Skin epidermis (tissue), 12 donors: ENCODE results near the gene FXYD2.

ENCODE experiments used
- H3K27ac ChIP-seq, 21 experiments: fragments of 200-600 bp; sonication (generic) in 11 of 21; one replicate each; pipeline ENCODE4 v1.5.0; 2020; ENCODE audit warnings: mild to moderate bottlenecking in 3 of 21, inconsistent platforms in 2 of 21, moderate library complexity in 2 of 21
- H3K4me3 ChIP-seq, 7 experiments: fragments of 200-600 bp; sonication (generic) in 2 of 7; one replicate each; pipeline ENCODE4 v1.5.0; 2020; ENCODE audit warnings: inconsistent platforms in 2 of 7, mild to moderate bottlenecking in 2 of 7, moderate library complexity in 1 of 7

The FXYD2 gene

DNA sequence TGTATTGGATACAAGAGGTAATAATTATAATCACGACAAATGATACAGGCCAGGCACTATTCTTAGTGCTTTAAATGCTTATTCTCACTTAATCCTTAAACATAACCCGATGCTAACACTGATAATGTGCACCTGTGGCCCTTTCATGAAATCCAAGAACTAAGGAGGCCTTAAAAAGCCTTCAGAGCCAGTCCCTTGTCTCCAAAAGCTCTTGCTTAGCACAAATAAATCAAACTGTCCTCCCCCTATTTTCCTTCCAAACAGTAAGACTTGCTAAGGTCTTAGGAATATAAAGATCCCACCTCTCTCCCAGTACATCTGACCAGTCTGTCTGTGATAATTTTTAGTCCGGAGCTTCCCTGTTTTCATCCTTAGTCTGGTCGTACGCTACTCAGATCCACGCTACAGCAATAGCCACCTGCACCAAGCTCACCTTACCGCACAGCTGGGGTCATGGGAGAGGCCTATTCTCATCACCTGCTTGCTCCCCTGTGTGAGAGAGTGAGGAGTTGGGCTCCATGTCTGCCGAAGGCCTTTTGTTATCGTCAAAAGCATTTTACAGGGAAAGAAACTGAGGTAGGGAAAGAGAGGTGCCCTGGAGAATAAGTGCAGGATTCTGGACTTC is 35.1 kb upstream of the FXYD2 start:
- no peak overlapping the region for H3K4me3 ChIP-seq
- no peak overlapping the region for H3K27ac ChIP-seq

DNA sequence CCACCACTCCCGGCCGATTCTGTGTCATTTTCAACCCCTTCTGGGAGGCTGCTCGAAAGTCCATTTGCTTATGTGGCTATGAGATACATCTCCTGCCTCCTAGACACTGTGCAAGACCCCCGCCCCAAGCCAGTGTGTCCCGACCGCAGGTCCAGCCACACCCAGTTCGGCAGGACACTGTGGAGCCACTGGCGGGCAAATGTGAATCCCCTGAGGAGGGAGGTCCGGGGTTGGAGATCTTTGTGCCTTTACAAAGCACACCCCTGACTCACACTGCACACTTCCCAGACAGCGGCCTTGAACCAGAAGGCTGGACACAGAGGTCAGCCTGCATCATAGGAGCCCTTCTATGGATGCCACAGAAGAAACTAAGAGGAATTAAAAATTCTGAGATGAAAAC is 34.5 kb upstream of the FXYD2 start:
- Histone ChIP-seq H3K4me3 (no peak overlapping the region), H3K27ac (no peak overlapping the region)

DNA sequence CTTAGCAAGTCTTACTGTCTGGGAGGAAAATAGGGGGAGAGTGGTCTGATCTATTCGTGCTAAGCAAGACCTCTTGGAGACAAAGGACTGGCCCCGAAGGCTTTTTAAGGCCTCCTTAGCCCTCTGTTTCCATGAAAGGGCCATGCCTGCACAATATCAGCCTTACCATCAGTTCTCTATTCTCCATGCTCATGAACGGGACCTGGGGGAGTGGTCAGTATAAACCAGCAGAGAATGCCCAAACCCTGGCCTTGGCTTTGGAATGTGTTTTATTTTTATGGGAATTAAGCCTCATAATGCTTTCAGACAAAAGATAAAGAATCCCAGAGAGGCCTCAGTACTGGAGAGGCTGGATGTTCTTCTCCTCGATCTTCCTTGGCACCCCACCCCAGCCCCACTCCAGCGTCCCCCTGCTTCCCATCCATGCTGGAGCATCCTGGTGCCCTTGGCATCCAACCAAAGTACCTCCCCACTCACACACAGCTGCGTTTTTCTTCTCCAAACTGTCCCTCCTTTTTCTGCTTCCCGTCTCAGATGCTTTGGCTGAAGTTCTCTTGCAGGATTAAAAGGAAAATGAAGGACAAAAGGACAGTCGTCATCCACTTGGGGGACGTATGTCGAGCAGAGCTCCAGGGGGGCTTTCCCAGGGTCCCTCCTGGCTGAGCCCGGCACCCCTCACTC is 33.3 kb upstream of the FXYD2 start:
- H3K4me3 ChIP-seq: no peak overlapping the region
- no peak overlapping the region for H3K27ac ChIP-seq

DNA sequence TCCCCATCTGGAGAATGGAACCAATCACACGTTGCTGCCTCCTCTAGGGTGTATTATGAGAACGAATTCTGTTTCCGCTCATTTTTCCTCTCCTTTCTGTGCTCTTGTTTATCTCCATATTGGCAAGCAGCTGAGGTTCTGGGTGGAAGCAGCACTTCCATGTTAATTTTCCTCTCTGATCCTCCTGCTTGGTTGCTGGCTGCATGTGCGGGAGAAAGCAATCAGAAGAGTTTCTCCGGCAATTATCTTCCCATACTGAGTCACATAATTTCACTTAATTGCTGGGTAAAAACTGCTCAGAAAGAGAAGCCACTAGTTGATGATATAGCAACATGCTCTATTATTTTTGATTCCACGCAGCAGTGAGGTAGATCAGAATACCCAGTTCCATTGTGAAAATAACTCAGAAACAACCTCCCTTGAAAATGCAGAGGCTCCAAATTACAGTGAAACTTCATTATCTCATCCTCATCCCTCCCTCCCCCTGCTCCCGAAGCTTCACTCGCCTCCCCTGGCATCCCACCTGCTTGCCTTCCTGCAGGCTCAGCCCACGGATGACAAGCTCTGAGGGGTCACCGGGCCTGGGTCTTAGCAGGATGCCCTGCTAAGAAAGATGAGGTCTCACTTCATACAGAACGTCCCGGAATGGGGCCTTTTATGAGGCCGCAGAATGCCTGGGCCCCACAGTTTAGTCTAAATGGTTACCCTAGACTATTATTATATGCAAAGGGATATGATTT is 31.5 kb upstream of the FXYD2 start:
- Histone ChIP-seq H3K4me3 (no peak overlapping the region), H3K27ac (no peak overlapping the region)

DNA sequence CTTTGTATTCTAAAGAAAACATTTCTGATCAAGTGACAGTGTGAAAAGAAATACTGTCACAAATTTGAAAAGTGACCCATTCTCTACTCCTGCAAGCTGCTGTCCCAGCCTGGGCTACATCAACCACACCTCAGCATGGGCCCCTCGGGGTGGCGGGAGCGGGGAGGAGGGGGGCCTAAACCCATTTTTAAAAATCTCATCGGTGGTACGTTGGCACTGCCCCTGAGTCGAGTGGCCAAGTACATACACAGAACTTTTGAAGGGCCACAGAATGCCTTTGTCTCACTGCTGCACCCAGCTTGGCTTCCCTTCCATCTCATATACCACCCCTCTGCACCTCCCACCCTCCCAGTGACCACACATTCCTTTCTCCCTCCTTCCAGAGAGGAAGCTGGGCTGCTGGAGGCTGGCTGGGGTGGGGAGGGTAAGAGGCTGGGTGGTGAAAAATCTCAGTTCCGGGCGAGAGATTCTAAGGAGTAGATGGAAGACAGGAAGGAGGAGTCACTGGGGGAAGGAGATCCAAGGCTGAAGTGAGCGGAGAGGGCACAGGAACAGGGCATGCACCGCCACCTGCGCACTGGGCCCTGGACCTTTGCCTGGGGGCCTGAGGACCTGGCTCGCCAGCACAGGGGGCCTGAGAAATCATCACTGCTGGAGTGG is 30.8 kb upstream of the FXYD2 start:
- H3K4me3 ChIP-seq: no peak overlapping the region
- no peak overlapping the region for H3K27ac ChIP-seq

DNA sequence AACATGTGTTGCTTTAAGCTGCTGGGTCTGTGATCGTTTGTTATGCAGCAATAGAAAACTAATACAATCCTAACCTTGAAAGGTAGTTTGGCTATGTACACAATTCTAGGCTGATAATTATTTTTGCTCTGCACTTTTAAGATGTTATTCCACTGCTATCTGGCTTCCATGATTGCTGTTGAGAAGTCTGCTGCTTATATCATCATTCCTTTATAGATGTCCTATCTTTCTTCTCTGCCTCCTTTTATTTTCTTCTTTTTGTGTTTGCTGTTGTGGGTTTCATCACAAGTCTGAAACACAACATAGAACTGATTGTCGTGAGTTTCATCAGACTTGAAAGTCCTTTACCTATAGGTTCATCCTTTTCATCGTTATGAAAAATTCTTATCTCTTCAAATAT is 27.8 kb upstream of the FXYD2 start:
- Histone ChIP-seq H3K4me3 (no peak overlapping the region), H3K27ac (no peak overlapping the region)

DNA sequence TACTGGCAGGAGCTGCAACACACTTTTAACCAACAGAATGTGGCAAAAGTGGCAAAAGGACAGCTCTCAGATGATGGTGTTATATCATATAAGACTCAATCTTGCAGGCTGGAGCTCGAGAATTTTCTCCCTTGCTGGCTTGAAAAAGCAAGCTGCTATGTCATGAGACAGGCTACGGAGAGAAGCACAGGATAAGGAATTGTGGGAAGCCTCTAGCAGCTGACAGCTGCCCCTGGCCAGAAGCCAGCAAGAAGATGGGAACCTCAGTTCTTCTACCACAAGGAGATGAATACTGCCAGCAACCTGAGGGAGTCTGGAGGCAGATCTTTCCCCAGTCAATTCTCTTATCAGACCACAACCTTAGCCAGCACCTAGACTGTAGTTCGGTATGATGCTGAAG is 27.3 kb upstream of the FXYD2 start:
- H3K4me3 ChIP-seq: no peak overlapping the region
- no peak overlapping the region for H3K27ac ChIP-seq

DNA sequence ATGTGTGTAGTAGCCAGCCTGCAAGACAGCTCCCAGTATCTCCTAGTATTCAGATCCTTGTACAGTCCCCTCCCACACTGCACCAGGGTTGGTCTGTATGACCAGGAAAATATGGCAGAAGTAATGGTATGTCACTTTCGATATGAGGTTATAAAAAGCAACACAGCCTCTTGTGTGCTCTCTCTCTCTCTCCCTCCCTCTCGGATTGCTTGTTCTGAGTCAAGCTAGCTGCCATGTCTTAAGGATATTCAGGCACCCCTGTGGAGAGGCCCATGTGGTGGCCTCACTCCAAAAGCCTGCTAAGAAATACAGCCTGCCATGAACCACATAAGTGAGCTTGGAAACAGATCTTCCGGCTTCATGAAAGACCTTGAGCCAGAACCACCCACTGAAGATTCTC is 26.6 kb upstream of the FXYD2 start:
- H3K4me3 ChIP-seq: no peak overlapping the region
- H3K27ac ChIP-seq: peak overlapping the region in 1 of 21 experiments; percentile 13

DNA sequence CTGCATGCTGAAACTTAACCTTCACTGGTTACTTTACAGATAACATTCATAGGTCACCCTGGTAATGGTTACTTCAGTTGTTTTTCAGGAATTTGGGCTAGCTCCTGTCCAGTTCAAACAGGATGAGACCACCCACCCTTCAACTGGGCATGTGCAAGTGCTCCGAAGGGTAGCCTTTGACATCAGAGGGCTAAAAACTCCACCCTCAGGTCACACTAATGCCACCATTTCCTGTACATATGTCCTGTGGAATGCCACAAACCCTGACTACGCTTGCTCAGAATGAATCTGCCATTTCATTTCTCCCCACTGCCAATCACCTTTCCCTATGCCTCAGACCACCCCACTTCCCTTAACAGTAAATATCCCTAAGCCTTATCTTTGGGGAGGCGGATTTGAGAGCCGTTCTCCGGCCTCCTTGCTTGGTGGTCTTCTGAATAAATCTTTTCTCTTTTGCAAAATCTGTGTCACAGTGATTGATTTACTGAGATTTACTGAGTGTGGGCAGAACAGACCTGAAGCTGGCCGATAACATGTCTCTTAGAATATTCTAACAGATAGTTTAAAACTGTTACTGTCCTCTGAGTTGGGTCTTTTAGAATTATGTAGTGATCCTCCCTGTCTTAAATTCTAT is 25.4 kb upstream of the FXYD2 start:
- H3K4me3 ChIP-seq: no peak overlapping the region

DNA sequence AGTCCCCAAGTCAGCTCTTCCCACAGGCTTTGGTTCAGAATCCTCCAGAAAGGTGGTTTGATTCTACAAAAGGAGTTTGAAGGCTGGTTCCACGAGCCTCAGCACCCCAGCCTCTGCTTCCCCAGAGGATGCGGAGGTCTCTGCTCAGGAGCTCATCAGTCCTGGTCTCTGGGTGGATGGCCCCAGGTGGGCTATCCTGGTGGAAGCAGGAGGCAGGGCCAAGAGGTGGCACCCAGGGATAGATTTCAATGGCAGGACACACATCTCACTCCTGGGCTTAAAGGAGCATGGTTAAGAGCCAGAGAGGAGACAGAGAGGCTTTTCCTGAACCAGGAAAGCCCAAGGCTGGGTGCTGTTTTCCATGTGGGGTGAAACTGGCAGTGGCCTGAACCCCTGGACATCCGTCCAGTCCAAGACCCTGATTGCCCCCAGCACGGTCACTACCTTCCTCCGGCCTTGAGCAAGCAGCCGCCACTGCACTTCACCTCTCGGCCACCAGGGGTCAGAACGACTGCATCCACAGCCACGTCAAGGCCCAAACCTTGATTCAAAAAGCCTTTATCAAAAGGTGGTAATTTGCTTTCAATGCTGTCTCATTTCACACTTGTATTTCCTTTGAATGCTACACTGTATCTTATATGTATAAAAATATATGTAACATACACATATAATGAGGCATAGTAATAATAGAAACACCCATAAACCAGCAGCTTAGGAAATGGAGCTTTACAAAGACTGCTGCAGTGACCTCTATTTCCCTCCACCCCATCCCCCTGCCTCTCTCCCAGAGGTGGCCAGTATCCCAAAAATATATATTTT is 19.3 kb upstream of the FXYD2 start:
- H3K27ac ChIP-seq: no peak overlapping the region
- H3K4me3 ChIP-seq: no peak overlapping the region

More for the DNA sequence above, 25.4 kb upstream of the FXYD2 start:
- no peak overlapping the region for H3K27ac ChIP-seq

DNA sequence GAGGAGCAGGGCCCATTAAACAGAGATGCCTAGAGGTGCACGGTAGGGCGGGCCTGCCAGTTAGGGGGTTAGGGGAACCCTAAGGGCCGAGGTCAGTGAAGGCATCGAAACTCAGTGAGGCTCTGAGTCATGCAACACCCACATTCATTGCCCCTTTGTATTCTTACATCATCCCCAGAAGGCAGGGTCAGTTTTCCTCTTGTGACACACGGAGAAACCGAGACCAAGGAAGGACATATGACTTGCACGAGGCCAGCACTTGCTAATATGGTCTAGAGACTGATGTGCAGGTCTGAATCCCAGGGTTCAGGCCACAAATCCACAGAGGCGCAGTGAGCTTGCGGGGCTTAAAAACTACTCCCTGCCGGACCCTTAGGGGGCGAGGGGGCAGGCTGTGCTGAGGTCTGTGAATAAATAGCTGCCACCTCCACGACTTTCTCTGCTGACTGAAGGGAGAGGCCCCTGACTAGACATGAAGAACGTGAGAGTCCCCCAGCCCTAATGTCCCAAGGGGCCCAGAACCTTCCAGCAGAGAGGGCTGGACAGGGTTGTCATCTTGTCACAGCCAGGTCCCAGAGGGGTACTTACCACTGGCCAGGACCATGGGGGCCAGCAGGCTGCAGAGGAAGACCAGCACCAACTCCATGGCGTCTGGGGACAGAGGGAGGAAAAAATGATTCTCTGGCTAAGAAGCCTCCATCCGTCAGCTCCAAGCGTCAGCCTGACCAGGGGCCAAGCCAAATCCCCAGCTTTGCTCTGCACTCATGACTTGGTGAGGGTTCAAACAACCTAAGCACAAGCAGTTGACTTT is 17.8 kb upstream of the FXYD2 start:
- Histone ChIP-seq H3K27ac (peak overlapping the region in 2 of 21 experiments; percentile 44 to 62), H3K4me3 (no peak overlapping the region)

DNA sequence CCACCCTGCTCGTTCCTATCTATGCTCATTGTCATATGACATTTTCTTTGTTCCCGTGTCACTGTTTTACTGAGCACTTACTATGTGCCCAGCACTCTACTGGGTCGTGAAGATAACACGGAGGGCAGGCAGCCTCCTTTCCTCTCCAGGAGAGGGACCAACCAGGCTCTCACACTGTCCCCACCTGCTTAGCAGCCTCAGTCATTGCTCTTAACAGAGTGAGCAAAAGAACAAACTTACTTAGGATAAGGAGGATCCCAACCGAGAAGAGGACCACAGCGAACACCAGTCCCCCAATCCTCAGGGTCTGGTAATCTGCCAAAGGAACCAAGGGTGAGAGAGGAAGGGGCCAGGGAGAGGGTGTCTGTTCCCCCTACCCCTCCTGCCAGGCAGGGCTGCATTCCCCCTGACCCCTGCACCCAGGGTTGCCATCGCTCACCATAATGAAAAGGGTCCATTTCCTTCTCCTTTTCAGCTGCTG is 17.0 kb upstream of the FXYD2 start:
- Histone ChIP-seq H3K4me3 (no peak overlapping the region), H3K27ac (peak overlapping the region in 2 of 21 experiments; percentile 15 to 44)

DNA sequence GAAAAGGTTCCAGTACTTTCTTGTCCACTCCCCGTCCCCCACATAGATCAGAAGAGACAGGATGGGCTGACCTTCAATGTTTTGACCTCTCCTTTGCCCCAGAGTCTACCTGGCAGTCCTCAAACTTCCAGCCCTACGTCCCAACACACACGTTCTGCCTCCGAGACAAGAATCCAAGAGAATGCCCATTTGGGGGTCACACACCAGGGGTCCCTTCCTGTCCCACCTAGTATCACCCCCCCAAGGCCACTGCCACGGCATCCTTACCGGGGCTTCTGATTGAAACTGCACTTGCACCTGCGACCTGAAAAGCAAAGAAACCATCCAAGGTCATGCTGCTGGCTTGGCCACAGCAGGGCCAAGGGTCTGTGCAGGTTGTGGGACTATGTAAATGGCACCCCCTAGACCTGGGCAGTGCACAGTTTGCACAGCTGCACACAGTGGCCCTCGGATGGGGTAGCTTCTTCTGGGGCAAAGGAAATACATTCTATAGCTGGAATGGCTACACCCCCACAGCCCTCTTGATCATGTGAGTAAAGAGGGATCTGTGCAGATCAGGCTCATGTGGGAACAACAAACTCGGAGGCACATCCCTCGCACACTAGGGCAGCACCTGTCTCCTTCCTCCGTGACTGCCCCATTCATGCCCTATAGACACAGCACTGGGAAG is 16.5 kb upstream of the FXYD2 start:
- Histone ChIP-seq H3K27ac (peak overlapping the region in 2 of 21 experiments; percentile 15 to 44), H3K4me3 (no peak overlapping the region)

DNA sequence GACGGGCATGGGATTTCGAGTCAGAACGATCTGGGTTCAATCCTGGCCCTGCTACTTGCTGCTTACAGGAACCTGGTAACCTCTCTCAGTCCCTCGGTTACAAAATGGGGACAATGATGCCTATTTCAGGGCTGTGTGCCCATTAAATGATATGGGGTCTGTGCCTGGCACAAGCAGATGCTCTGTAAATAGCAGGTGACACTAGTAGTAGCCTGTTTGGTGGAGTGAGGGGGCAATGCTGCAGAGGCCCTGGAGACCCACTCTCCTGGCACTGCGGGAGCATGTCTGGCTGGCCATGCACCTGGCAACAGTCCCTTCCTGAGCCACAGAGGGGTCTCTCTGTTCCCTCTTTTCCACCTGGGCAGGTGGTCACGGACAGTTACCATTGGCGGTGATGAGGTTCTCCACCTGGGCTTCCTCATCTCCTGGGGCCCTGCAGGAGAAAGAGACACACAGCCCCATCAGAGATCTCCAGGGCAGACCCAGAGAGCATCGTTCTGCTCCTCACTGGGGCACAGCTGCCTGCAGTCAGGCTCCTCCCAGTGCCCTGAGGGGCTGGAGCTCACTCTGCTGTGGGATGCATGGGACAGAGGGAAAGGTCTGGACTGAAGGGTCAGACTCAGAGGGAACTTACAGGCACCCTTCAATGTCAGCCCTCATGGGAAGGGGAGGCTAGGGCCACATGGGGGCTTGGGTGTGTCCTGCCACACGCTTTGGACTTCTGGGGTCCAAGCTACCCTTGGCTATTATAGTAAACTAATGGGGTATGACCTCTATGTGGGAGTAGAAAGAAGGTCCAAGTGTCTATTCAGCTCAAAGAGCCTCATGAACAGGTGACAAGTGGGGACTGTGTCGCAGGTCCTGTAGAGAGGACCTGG is 15.6 kb upstream of the FXYD2 start:
- no peak overlapping the region for H3K4me3 ChIP-seq
- H3K27ac ChIP-seq: no peak overlapping the region

DNA sequence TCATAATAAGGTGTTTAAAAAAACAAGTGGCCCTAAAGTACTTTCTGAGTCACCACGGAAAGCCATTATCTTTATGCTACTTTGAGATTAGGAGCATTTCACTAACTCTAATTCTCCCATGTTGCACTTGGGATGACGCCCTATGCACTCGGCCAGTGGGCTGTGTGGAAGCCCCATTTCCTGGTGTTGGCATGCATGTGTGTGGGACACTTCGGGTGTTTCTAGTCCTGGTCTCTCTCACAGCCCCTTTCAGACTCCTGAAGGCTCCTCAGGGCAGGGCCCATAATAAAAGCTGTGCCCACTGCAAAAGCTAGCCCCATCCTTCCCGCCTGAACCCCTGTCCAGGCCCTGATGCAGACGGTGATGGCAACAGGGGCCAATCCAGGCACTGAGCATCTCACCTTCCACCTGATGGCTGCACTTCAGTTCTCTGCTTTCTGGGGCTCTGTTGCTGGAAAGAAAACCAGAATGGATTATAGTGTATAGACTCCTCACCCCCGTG is 14.9 kb upstream of the FXYD2 start:
- no peak overlapping the region for H3K27ac ChIP-seq
- no peak overlapping the region for H3K4me3 ChIP-seq

DNA sequence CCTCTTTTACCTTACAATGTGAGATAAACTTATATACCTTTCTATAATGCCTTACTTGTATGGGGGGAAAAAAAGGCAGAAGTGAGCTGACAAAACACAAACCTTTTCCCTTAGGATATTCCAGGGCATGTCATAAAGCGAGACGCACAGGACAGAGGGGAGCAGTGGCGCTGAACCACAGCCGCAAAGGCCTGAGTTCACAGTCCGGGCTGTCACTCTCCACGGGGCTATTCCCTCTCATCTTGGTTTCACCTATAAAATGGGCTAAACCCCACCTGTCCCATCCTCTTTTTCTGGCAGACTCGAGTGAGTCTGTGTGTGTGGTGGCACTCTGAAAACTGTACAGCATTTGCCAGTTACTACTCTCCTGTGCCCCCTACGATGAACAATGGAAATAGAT is 14.4 kb upstream of the FXYD2 start:
- no peak overlapping the region for H3K4me3 ChIP-seq

DNA sequence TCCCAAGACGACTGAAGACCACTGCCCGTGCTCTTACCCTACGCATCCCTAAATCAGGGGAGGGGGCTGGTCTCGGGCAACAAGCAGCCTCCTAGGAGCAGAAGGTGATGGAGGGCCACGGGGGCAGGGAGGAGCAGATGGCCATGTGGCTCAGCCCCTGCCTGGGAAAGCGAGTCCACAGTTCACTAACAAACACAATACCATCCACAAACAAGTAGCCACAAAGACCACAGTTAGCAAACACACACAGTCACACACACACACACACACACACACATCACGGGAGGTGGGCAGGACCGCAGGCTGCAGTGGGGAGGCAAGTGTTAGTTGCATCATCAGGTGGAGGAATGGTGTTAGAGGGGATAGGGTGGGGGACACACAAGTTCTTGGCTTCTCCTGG is 13.2 kb upstream of the FXYD2 start:
- no peak overlapping the region for H3K27ac ChIP-seq
- H3K4me3 ChIP-seq: no peak overlapping the region

More for the DNA sequence above, 14.4 kb upstream of the FXYD2 start:
- no peak overlapping the region for H3K27ac ChIP-seq
